Occipital lobe (tissue), 2 donors: ENCODE results near the gene LCE1B. TPM values are rescaled to one million over a fixed set of nuclear protein-coding genes. Genes with fewer than 3 reads are reported as not detected.

Experiments
- DNase-seq: peaks from one replicate; lab custom pipeline; 2025; lab: John Stamatoyannopoulos, UW
- total RNA-seq: library from RNA; depleted of rRNA; stranded (reverse); fragments of >200 nt; gene quantifications from one replicate; pipeline ENCODE4 v1.2.3, GENCODE V29; 2014

Gene LCE1B
- total RNA-seq, 1 donor from 2014 or later: not detected

DNA sequence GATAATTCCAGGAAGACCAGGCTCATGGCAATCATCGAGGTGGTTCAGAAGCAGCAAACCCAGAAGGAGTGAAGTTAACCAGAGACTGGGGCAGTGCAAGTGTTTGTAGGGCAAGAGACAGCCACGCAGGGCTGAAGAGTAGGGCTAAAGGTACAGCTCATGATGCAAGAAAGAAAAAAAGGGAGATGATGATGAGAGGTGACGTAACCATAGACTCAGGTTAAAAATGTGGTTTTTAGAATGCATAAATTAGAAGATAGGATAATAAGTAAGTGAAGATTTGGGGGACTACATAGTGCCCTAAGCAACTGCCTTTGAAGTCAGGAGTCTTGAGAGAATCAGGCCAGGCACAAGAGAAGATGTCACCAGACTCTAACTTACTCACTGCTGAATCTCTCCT lies 48.4 kb downstream of the LCE1B start:
- DNase-seq: no peak

DNA sequence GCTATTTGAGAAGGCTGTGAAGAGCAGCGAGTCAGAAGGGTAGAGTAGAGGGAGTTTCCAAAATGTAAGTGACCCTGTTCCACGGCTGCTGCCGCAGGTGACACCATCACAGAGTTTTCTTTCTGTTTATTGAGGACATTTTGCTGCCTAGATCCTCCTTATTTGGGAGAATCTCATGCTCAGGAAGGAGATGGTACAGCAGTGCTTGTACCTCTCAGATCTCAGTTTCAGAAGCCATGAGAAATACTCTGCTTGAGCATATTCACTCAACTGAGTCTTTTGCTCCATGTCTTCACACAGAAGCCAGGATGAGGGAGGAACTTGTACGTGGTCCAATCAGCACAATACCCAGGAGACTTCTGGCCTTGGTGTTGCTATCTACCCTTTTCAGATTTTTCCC lies 49.6 kb downstream of the LCE1B start:
- no peak for DNase-seq

Other genes with a start within 250 kb of the LCE1B start
- not detected for gene LCE3E, start 245.2 kb upstream of the LCE1B start, total RNA-seq
- not detected for gene LCE3D, start 231.5 kb upstream of the LCE1B start, total RNA-seq
- gene LCE3C, start 211.7 kb upstream of the LCE1B start, total RNA-seq: not detected
- gene LCE3B, start 198.2 kb upstream of the LCE1B start, total RNA-seq: not detected
- not detected for gene LCE3A, start 188.9 kb upstream of the LCE1B start, total RNA-seq
- not detected for gene LCE2D, start 148.6 kb upstream of the LCE1B start, total RNA-seq
- not detected for gene LCE2C, start 136.7 kb upstream of the LCE1B start, total RNA-seq
- gene LCE2B, start 125.8 kb upstream of the LCE1B start, total RNA-seq: not detected
- not detected for gene LCE2A, start 113.6 kb upstream of the LCE1B start, total RNA-seq
- gene LCE4A, start 103.8 kb upstream of the LCE1B start, total RNA-seq: not detected
- not detected for gene KPRP, start 53.9 kb upstream of the LCE1B start, total RNA-seq
- not detected for gene LCE1F, start 36.8 kb upstream of the LCE1B start, total RNA-seq
- gene LCE1E, start 25.7 kb upstream of the LCE1B start, total RNA-seq: not detected
- not detected for gene LCE1D, start 15.2 kb upstream of the LCE1B start, total RNA-seq
- not detected for gene LCE1C, start 5.3 kb upstream of the LCE1B start, total RNA-seq
- not detected for gene LCE1A, start 15.5 kb downstream of the LCE1B start, total RNA-seq
- gene LCE6A, start 30.9 kb downstream of the LCE1B start, total RNA-seq: not detected
- not detected for gene LCE7A, start 48.0 kb downstream of the LCE1B start, total RNA-seq
- not detected for gene SMCP, start 66.4 kb downstream of the LCE1B start, total RNA-seq
- not detected for gene IVL, start 96.6 kb downstream of the LCE1B start, total RNA-seq
- not detected for gene SPRR5, start 135.2 kb downstream of the LCE1B start, total RNA-seq
- not detected for gene SPRR4, start 158.7 kb downstream of the LCE1B start, total RNA-seq
- gene SPRR1A, start 172.1 kb downstream of the LCE1B start, total RNA-seq: not detected
- 1.6 TPM for gene SPRR3, start 189.8 kb downstream of the LCE1B start, total RNA-seq
- gene SPRR1B, start 219.2 kb downstream of the LCE1B start, total RNA-seq: not detected
- gene SPRR2D, start 229.1 kb downstream of the LCE1B start, total RNA-seq: not detected
- gene SPRR2A, start 245.5 kb downstream of the LCE1B start, total RNA-seq: not detected